ENCODE results near the gene HRAS. TPM values are rescaled to one million over a fixed set of nuclear protein-coding genes. Genes with fewer than 3 reads are reported as not detected.
A peak's percentile ranks its signal among the peaks of the same experiment; 100 is the strongest.

HRAS gene
- total and polyA plus RNA-seq, 2 of the 13 experiments (the other 11 are each of a cell fraction or from before 2014, with no cell fraction given): 32.9 to 50.0 TPM

DNA sequence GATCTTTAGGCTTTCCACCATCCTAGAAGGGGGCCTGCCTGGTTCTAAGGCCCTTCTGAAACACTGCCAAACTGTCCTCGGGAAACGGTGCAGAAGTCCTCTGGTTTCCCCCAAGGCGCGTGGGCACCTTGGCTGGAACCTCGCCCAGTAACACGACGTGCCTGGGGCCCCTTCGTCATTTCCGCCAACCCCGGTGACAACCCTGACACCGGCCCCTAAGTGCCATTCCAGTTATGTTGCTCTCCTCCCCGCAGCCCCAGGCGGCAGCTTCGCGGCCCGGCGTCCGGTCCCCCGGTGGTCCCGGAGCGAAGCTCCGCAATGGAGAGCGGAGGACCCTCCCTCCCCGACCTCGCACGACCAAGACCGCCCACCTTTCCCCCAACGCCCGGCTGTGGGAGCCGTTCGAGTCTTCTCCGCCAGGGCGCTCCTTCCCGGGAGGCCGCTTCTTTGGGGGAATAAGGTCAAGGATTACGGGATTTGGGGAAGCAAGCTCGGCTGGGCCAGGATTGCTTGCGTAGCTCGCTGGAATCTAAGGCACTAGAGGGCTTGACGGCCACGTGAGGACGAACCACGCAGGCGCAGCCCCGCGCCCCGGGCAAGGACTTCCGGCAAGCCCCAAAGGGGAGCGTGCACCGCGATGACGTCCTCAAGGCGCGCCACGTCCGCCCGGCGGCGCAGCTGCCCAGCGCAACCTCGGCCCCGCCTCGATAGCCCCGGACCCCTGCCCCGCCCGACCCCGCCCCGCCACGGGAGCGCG lies 29.0 kb downstream of the HRAS start (continued):
- TF ChIP-seq, protein P1, sequence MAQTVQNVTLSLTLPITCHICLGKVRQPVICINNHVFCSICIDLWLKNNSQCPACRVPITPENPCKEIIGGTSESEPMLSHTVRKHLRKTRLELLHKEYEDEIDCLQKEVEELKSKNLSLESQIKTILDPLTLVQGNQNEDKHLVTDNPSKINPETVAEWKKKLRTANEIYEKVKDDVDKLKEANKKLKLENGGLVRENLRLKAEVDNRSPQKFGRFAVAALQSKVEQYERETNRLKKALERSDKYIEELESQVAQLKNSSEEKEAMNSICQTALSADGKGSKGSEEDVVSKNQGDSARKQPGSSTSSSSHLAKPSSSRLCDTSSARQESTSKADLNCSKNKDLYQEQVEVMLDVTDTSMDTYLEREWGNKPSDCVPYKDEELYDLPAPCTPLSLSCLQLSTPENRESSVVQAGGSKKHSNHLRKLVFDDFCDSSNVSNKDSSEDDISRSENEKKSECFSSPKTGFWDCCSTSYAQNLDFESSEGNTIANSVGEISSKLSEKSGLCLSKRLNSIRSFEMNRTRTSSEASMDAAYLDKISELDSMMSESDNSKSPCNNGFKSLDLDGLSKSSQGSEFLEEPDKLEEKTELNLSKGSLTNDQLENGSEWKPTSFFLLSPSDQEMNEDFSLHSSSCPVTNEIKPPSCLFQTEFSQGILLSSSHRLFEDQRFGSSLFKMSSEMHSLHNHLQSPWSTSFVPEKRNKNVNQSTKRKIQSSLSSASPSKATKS (CRISPR knock-in tag; IDR thresholded peaks at IDR 0.05): 0 out of 2 replicates have a peak, but pooled peaks have one; percentile 66
- TF ChIP-seq, protein P2, sequence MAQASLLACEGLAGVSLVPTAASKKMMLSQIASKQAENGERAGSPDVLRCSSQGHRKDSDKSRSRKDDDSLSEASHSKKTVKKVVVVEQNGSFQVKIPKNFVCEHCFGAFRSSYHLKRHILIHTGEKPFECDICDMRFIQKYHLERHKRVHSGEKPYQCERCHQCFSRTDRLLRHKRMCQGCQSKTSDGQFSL (CRISPR knock-in tag; IDR thresholded peaks at IDR 0.05): 0 out of 2 replicates have a peak, but pooled peaks have one; percentile 40
- no peak for TF ChIP-seq JARID2 (CRISPR knock-in tag; IDR thresholded peaks at IDR 0.05; ENCODE audit: insufficient replicate concordance)
- TF ChIP-seq SETDB1 (CRISPR knock-in tag; IDR thresholded peaks at IDR 0.05; ENCODE audit: borderline replicate concordance): no peak
- TF ChIP-seq HOXA5 (CRISPR knock-in tag; IDR thresholded peaks at IDR 0.05): peak; percentile 82; the same call in 1 of the 2 replicates
- peak; percentile 53 for TF ChIP-seq HNRNPLL (IDR thresholded peaks at IDR 0.05; ENCODE audit: low read depth, low read length, poor library complexity, severe bottlenecking)
- TF ChIP-seq, protein P3, sequence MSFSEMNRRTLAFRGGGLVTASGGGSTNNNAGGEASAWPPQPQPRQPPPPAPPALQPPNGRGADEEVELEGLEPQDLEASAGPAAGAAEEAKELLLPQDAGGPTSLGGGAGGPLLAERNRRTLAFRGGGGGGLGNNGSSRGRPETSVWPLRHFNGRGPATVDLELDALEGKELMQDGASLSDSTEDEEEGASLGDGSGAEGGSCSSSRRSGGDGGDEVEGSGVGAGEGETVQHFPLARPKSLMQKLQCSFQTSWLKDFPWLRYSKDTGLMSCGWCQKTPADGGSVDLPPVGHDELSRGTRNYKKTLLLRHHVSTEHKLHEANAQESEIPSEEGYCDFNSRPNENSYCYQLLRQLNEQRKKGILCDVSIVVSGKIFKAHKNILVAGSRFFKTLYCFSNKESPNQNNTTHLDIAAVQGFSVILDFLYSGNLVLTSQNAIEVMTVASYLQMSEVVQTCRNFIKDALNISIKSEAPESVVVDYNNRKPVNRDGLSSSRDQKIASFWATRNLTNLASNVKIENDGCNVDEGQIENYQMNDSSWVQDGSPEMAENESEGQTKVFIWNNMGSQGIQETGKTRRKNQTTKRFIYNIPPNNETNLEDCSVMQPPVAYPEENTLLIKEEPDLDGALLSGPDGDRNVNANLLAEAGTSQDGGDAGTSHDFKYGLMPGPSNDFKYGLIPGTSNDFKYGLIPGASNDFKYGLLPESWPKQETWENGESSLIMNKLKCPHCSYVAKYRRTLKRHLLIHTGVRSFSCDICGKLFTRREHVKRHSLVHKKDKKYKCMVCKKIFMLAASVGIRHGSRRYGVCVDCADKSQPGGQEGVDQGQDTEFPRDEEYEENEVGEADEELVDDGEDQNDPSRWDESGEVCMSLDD (CRISPR knock-in tag; IDR thresholded peaks at IDR 0.05; ENCODE audit: borderline replicate concordance): peak; percentile 40; the same call in 1 of the 2 replicates
- peak; percentile 82 for TF ChIP-seq ARID2 (CRISPR knock-in tag; IDR thresholded peaks at IDR 0.05; ENCODE audit: borderline replicate concordance)
- TF ChIP-seq, protein P4, sequence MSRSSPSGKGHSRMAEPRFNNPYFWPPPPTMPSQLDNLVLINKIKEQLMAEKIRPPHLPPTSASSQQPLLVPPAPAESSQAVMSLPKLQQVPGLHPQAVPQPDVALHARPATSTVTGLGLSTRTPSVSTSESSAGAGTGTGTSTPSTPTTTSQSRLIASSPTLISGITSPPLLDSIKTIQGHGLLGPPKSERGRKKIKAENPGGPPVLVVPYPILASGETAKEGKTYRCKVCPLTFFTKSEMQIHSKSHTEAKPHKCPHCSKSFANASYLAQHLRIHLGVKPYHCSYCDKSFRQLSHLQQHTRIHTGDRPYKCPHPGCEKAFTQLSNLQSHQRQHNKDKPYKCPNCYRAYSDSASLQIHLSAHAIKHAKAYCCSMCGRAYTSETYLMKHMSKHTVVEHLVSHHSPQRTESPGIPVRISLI (CRISPR knock-in tag; IDR thresholded peaks at IDR 0.05; ENCODE audit: borderline replicate concordance): 0 out of 2 replicates have a peak, but pooled peaks have one; percentile 12
- TF ChIP-seq ZNF749 (CRISPR knock-in tag; IDR thresholded peaks at IDR 0.05; ENCODE audit: borderline replicate concordance): 0 out of 2 replicates have a peak, but pooled peaks have one; percentile 69
- TF ChIP-seq ZNF567 (CRISPR knock-in tag; IDR thresholded peaks at IDR 0.05; ENCODE audit: borderline replicate concordance): 0 out of 2 replicates have a peak, but pooled peaks have one; percentile 11
- TF ChIP-seq EP300 (IDR thresholded peaks at IDR 0.05; ENCODE audit: low read depth in 2 of 2, low read length in 2 of 2): peak in 1 of 2 experiments; percentile 63; a peak in 2 of 4 replicates
- no peak for TF ChIP-seq EP300 (CRISPR knock-in tag; IDR thresholded peaks at IDR 0.05; ENCODE audit: borderline replicate concordance)
- 0 out of 2 replicates have a peak, but pooled peaks have one; percentile 26 for TF ChIP-seq ZNF180 (CRISPR knock-in tag; IDR thresholded peaks at IDR 0.05; ENCODE audit: borderline replicate concordance, low read depth)
- TF ChIP-seq KLF13 (CRISPR knock-in tag; IDR thresholded peaks at IDR 0.05): no peak
- TF ChIP-seq, protein P5, sequence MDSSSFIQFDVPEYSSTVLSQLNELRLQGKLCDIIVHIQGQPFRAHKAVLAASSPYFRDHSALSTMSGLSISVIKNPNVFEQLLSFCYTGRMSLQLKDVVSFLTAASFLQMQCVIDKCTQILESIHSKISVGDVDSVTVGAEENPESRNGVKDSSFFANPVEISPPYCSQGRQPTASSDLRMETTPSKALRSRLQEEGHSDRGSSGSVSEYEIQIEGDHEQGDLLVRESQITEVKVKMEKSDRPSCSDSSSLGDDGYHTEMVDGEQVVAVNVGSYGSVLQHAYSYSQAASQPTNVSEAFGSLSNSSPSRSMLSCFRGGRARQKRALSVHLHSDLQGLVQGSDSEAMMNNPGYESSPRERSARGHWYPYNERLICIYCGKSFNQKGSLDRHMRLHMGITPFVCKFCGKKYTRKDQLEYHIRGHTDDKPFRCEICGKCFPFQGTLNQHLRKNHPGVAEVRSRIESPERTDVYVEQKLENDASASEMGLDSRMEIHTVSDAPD (CRISPR knock-in tag; IDR thresholded peaks at IDR 0.05): no peak
- 0 out of 2 replicates have a peak, but pooled peaks have one; percentile 9 for TF ChIP-seq SALL2 (CRISPR knock-in tag; IDR thresholded peaks at IDR 0.05)
